ENCODE results near the gene PAGE4.

GRCh38 chrX:49829016-49829415, at the start of gene PAGE4:
- TF ChIP-seq POLR2A (IDR thresholded peaks at IDR 0.05) (no peak), CTCF (IDR thresholded peaks at IDR 0.05) (no peak)

Data from thyroid gland (tissue), 4 donors.